LNCAP (cell line): ENCODE data around the gene FSCN2.

ENCODE experiments used
- TF ChIP-seq, protein P1 (sequence below): fragments of 450-650 bp; IDR thresholded peaks from 2 replicates; pipeline ENCODE4 v1.5.1; 2017; ENCODE audit warnings: mild to moderate bottlenecking

Gene FSCN2

DNA sequence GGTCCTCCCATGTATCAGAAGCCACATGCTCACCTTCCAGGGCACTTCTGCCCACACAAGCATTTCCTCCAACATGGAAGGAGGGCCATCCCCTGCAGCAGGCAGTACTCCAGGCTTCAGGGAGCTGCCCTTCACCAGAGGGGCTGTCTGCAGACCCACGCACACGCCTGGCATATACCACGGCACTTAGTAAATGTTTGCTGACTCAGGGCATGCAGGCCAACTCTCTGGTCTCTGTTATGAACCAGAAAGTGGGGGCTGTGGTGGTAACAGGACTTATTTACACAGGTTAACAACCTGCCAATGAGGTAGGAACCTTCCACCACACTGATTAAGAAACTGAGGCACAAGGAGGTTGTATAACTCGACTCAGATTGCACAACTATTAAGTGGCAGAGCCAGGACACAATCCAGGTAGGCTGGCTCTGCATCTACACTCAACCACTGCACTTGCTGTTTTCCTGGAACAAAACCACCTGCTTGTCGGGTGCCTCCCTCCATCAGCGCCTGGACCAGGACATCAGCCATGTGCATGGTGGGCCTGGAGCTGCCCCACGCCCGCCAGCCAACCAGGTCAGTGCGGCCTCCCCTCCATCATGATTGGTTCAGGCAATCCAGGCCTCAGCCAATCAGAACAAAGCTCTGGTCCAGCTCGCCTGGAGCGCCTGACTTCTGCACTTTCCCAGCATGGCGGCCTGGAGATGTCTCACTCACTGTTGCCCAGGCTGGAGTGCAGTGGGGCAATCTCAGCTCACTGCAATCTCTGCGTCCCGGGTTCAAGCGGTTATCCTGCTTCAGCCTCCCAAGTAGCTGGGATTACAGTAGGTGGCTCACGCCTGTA lies 34.8 kb upstream of the FSCN2 start:
- TF ChIP-seq, protein P1, sequence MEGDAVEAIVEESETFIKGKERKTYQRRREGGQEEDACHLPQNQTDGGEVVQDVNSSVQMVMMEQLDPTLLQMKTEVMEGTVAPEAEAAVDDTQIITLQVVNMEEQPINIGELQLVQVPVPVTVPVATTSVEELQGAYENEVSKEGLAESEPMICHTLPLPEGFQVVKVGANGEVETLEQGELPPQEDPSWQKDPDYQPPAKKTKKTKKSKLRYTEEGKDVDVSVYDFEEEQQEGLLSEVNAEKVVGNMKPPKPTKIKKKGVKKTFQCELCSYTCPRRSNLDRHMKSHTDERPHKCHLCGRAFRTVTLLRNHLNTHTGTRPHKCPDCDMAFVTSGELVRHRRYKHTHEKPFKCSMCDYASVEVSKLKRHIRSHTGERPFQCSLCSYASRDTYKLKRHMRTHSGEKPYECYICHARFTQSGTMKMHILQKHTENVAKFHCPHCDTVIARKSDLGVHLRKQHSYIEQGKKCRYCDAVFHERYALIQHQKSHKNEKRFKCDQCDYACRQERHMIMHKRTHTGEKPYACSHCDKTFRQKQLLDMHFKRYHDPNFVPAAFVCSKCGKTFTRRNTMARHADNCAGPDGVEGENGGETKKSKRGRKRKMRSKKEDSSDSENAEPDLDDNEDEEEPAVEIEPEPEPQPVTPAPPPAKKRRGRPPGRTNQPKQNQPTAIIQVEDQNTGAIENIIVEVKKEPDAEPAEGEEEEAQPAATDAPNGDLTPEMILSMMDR: no peak

DNA sequence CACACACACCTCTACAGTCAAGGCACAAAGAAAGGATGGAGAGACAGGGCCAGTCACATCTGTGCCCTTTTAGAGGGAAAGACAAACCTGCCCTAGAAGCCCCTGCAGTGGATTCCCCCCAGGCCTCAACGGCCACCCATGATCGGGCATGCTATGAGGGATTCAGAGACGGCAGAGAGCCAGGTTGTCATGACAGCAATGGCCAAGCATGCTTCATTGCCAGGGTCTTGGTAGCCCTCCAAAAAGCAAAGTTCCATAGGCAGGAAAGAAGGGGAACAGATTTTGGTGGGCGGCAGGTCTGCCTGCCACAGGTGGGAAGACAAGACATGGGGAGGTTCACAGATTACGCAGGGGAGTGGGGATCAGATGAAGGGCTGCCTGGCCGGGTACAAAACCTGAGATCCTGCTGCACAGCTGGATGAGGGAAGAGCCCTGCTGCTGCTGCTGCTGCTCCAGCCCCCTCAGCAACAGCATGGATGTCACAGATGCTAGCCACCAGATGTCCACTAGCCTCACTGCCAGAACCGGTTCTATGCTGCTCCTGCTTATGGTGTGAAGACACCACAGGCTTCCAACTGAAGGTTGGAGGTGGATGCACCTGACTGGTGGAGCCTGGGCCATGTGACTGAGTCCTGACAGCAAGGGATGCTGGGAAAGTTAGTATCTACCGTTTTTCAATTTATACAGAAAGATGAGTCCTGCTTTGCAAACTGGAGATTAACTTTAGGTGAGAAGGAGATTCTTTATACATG lies 33.4 kb upstream of the FSCN2 start:
- TF ChIP-seq, protein P1: no peak

DNA sequence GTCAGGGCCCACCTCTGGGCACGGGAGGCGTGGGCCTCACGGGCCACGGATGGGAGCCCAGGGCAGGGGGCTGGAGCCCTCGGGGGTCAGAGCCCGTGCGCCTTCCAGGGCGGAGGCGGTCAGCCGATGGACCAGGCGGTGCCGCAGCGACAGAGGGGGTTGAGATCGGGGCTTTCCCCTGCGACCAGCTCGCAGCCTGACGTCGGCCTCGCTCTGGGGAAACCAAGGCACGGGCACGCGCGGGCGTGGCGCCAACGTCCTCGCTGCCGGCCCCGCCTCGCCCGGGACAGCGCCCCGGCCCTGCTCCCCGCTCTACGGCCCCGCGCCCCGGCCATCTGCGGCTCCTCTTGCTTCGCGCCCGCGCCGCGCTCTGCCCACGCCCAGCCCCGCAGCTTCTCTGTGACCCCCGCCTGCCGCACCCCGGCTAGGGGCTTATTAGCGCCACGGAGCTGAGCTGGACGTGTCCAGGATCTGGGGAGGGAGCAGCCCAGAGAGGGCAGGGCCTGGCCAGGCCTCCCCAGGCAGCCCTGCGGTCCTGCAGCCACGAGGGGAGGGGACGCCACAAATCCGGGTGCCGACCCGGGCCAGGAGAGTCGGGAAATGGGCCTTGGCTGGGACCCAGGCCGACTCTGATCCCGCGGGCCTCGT lies 29.1 kb upstream of the FSCN2 start:
- TF ChIP-seq, protein P1: no peak

DNA sequence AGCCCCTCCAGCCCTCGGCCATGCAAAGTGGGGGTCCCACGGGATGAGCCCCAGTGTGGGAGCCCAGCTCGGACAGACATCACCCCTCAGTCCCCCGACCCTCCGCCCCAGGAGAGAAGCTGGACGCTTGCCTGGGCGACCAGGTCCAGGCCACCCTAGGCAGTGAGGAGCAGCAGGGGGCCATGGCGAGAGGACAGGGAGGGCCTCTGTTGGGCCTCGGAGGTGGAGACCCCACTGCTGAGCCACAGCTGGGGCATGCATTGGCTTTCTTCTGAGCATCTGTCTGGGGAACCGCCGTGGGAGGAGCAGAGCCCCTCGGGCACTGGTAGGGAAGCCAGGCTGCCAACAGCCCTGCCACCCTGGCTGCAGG lies 28.6 kb upstream of the FSCN2 start:
- TF ChIP-seq, protein P1: no peak

DNA sequence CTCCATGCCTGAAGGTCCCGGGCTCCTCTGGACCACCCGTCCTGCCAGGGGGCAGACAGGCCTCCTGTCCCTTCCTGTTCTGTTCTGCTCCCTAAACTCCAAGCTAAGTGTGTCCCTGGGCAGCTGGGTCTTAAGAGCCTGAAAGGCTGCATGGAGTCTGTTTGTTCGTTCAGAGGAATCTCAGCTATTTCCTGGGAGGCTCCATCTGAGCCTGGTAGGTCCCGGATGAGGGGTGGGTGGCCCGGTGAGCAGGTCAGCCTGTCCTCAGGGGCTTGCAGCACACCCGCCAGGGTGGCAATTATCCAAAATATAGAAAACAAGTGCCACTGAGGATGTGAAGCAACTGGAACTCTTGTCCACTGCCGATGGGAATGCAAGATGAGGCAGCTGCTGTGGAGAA lies 28.1 kb upstream of the FSCN2 start:
- TF ChIP-seq, protein P1: no peak

DNA sequence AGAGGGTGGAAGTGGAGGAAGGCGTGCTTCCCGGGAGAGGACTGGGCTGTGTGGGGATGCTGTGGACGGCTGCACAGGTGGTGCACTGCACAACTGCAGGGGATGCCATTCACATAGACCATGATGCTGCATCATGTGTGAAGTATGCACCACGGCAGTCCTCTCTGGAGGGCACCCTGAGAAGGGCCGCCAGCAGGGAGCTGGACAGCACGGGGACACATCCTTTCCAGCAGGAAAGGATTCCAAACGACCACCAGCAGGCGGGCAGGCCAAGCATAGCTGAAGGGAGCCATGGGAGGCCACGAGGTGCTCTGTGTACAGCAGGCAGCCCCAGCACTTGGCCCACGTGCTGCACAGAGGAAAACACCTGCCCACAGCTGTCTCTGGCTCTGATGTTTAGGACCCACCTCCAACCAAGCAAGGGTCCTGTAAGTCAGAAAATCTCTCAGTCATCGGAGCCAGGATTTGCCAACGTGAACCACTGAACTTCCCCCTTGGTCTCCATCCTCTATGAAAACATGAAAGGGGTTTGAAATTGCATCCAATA lies 25.6 kb upstream of the FSCN2 start:
- TF ChIP-seq, protein P1: no peak

DNA sequence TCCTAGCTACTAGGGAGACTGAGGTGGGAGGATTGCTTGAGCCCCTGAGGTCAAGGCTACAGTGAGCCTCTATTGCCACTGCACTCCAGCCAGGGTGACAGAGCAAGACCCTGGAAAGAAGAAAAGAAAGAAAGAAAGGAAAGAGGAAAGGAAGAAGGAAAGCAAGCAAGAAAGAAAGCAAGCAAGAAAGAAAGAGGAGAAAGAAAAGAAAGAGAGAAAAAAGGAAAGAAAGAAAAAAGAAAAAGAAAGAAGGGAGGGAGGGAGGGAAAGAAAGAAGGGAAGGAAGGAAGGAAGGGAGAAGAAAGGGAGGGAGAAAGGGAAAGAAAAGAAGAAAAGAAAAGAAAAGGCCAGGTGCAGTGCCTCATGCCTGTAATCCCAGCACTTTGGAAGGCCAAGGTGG lies 24.6 kb upstream of the FSCN2 start:
- TF ChIP-seq, protein P1: no peak
